GM21619 (cell line): Measurements from ENCODE around the gene CASP5.
"Not testable (repeated sequence)": the region's sequence is repeated elsewhere in the genome, so short reads cannot be mapped to it uniquely, and the experiment has no call there.

Source experiments
- ATAC-seq: cut with Tn5 transposase; IDR thresholded peaks from one replicate; pipeline ENCODE4 v1.9.1; 2021; ENCODE audit not compliant: unreplicated experiment

CASP5 gene

GRCh38 chr11:105023003-105023402 lies at the start of gene CASP5:
TSS of gene CASP5 (minus strand) at chr11:105023168. CDS start at chr11:105023136, 32 bp downstream.
- no peak for ATAC-seq

GRCh38 chr11:105072080-105072479 lies 49.1 kb upstream of the CASP5 start:
- ATAC-seq: not testable (repeated sequence)

- ATAC-seq: no peak
Observed at GRCh38 chr11:105071089-105071732, 48.2 kb upstream of the CASP5 start.

- no peak for ATAC-seq
Observed at GRCh38 chr11:105070306-105070705, 47.3 kb upstream of the CASP5 start.

- not testable (repeated sequence) for ATAC-seq
Observed at GRCh38 chr11:105069749-105070148, 46.8 kb upstream of the CASP5 start.

- not testable (repeated sequence) for ATAC-seq
Observed at GRCh38 chr11:105063245-105063941, 40.4 kb upstream of the CASP5 start.

- no peak for ATAC-seq
Observed at GRCh38 chr11:105057432-105057831, 34.5 kb upstream of the CASP5 start.

GRCh38 chr11:105056446-105056845 lies 33.5 kb upstream of the CASP5 start:
- no peak for ATAC-seq

- ATAC-seq: no peak
Observed at GRCh38 chr11:105054723-105055493, 31.9 kb upstream of the CASP5 start.

GRCh38 chr11:105052487-105052886 lies 29.5 kb upstream of the CASP5 start:
- no peak for ATAC-seq

- ATAC-seq: no peak
Observed at GRCh38 chr11:105051559-105051958, 28.6 kb upstream of the CASP5 start.

- no peak for ATAC-seq
Observed at GRCh38 chr11:105049481-105049880, 26.5 kb upstream of the CASP5 start.

GRCh38 chr11:105046898-105047579 lies 24.1 kb upstream of the CASP5 start:
- ATAC-seq: no peak

- no peak for ATAC-seq
Observed at GRCh38 chr11:105045676-105046296, 22.8 kb upstream of the CASP5 start.

- peak; percentile 100 for ATAC-seq
Observed at GRCh38 chr11:105044557-105045524, 21.9 kb upstream of the CASP5 start, which contains the start of gene CARD16. TSS of gene CARD16 (minus strand) at chr11:105045335. CDS start at chr11:105045297, 38 bp downstream.

- ATAC-seq: no peak
Observed at GRCh38 chr11:105042178-105042577, 19.2 kb upstream of the CASP5 start.

- ATAC-seq: no peak
Observed at GRCh38 chr11:105040703-105041102, 17.7 kb upstream of the CASP5 start.

GRCh38 chr11:105034813-105035620 lies 12.0 kb upstream of the CASP5 start, which contains the start of gene CASP1:
TSS of gene CASP1 (minus strand) at chr11:105035144. CDS start at chr11:105035113, 31 bp downstream.
- peak; percentile 94 for ATAC-seq

- ATAC-seq: peak; percentile 7
Observed at GRCh38 chr11:105034388-105034787, 11.4 kb upstream of the CASP5 start.
